Suprapubic skin (tissue), 4 donors: ENCODE results near the gene EXD1.

Experiments
- CTCF ChIP-seq, 2 donors: fragments of 200-600 bp in 1 of 2; fragments of 450-650 bp in 1 of 2; sonication (generic) in 1 of 2; IDR thresholded peaks; one replicate each; pipeline ENCODE4 v1.5.1; 2016 to 2019; ENCODE audit warnings: antibody characterized with exemption in 2 of 2, mild to moderate bottlenecking in 1 of 2, moderate library complexity in 1 of 2
- EP300 ChIP-seq: sonication (generic); formaldehyde crosslinking; IDR thresholded peaks from one replicate; pipeline ENCODE4 v1.6.1; 2017; ENCODE audit warnings: antibody characterized with exemption
- POLR2A ChIP-seq, 2 donors: fragments of 450-650 bp; IDR thresholded peaks; one replicate each; pipeline ENCODE4 v1.6.1; 2017; ENCODE audit warnings: antibody characterized with exemption in 2 of 2, mild to moderate bottlenecking in 2 of 2, moderate library complexity in 2 of 2
- POLR2AphosphoS5 ChIP-seq, 3 donors: sonication (generic); formaldehyde crosslinking; IDR thresholded peaks; one replicate each; pipeline ENCODE4 v1.6.1; 2017; ENCODE audit warnings: antibody characterized with exemption in 3 of 3

- TF ChIP-seq CTCF (IDR thresholded peaks at IDR 0.05) (no peak), POLR2A (IDR thresholded peaks at IDR 0.05) (no peak), EP300 (no peak), POLR2AphosphoS5 (IDR thresholded peaks at IDR 0.05) (no peak)
Observed at GRCh38 chr15:41169781-41170180, 60.8 kb downstream of the EXD1 start.
